Right cardiac atrium (tissue), 5 donors: ENCODE measurements around the gene GHRHR. TPM values are rescaled to one million over a fixed set of nuclear protein-coding genes. Genes with fewer than 3 reads are reported as not detected.
A peak's percentile ranks its signal among the peaks of the same experiment; 100 is the strongest.

ENCODE experiments used
- ATAC-seq, 2 donors: fragments of 200-7000 bp; cut with Tn5 transposase; one replicate each; pipeline versions ENCODE4 v1.8.0 to v1.9.1; 2020; ENCODE audit warnings: moderate library complexity in 2 of 2, mild to moderate bottlenecking in 1 of 2
- DNase-seq, 3 donors: peaks; one replicate each; pipeline ENCODE4 v3.0.0-alpha.2; 2020
- H3K27ac ChIP-seq: one replicate; pipeline ENCODE4 v1.5.1; 2013; ENCODE audit warnings: mild to moderate bottlenecking, low read length, control low read depth, moderate library complexity
- H3K27me3 ChIP-seq: one replicate; pipeline ENCODE4 v1.6.1; 2013; ENCODE audit not compliant: control insufficient read depth, insufficient read depth
- H3K4me1 ChIP-seq: one replicate; pipeline ENCODE4 v1.6.1; 2013; ENCODE audit warnings: low read length; ENCODE audit not compliant: control insufficient read depth, insufficient read depth
- H3K4me3 ChIP-seq: one replicate; pipeline ENCODE4 v1.5.1; 2013; ENCODE audit warnings: low read length, control low read depth
- H3K9me3 ChIP-seq: one replicate; pipeline ENCODE4 v1.6.1; 2013; ENCODE audit warnings: low read length; ENCODE audit not compliant: control insufficient read depth
- WGBS: extraction: QIAGEN DNeasy Blood & Tissue Kit; methylation state at CpG from one replicate; pipeline ENCODE4 v1.1.7; 2013; 5-methylcytosine and 5-hydroxymethylcytosine counted together
- intact Hi-C, 4 donors: fragments of 100-400 bp; cut with DNase I; formaldehyde crosslinking; loops; one replicate each; pipeline versions ENCODE4 v1.11.0 to v1.14.0; 2022 to 2023
- polyA plus RNA-seq: library from polyadenylated mRNA; stranded (reverse); fragments of 200-250 nt; gene quantifications from one replicate; pipeline ENCODE4 v1.2.3, GENCODE V29; 2013
- total RNA-seq, 4 donors: library from RNA; stranded (reverse); fragmentation: NEBNext Ultra II Directional; extraction: Animal tissue kit (Norgen Biotek cat#: 25700); gene quantifications; one replicate each; pipeline ENCODE4 v1.2.1, GENCODE V29; 2021
- donor health status: healthy with polysubstance abuse.
- donor health status: DM: no; HTN: yes; CAD: no.
- donor health status: DM: no; HTN: no; CAD: no.
- donor health status: DM: no; HTN: yes; CAD: no; lungs with severe emphysema.
- donor health status: DM: yes; HTN: yes; CAD: no.

Gene GHRHR
- total and polyA plus RNA-seq, 5 donors: not detected

- WGBS: 75% methylated on average over 19 of the region's 19 CpGs
- Histone ChIP-seq H3K4me3 (no peak overlapping the region), H3K9me3 (no peaks in the 10 kb centered on the region), H3K27ac (peak overlapping the region; percentile 94), H3K27me3 (no peaks in the 10 kb centered on the region), H3K4me1 (peaks cover 33% of the 10 kb centered on the region)
- peak; percentile 14 to 66 (median 65) for DNase-seq
- intact Hi-C loops: loop anchor here in 1 of 4 donors (5.0 kb wide), 1 partner anchor 41 kb away; the partner anchor contains the start of gene GHRHR
- ATAC-seq: peak; percentile 1 to 2
Observed at GRCh38 chr7:30921540-30922401, 42.0 kb upstream of the GHRHR start.

GRCh38 chr7:30922596-30922995 is 41.2 kb upstream of the GHRHR start:
- peaks cover 33% of the 10 kb centered on the region for H3K4me1 ChIP-seq
- no peaks in the 10 kb centered on the region for H3K27me3 ChIP-seq
- H3K27ac ChIP-seq: peak overlapping the region; percentile 25
- intact Hi-C loops: loop anchor here in 1 of 4 donors (5.0 kb wide), 1 partner anchor 40 kb away; the partner anchor contains the start of gene GHRHR
- no peak overlapping the region for H3K4me3 ChIP-seq
- H3K9me3 ChIP-seq: no peaks in the 10 kb centered on the region
- DNase-seq (peak; percentile 14 to 45 (median 27)), ATAC-seq (no peak)
- WGBS: 88% methylated on average over 9 of the region's 9 CpGs

GRCh38 chr7:30923009-30923773 is 40.6 kb upstream of the GHRHR start:
- H3K4me1 ChIP-seq: peaks cover 32% of the 10 kb centered on the region
- ATAC-seq (no peak), DNase-seq (peak; percentile 7 to 54 (median 41))

GRCh38 chr7:30923774-30924413 is 39.9 kb upstream of the GHRHR start:
- Histone ChIP-seq H3K4me1 (peaks cover 26% of the 10 kb centered on the region), H3K27me3 (no peaks in the 10 kb centered on the region), H3K4me3 (no peak overlapping the region), H3K9me3 (no peaks in the 10 kb centered on the region), H3K27ac (no peak overlapping the region)
- DNase-seq (peak in 2 of 3 donors; percentile 5 to 20), ATAC-seq (no peak)
- intact Hi-C loops: loop anchor here in 1 of 4 donors (5.0 kb wide), 1 partner anchor 38 kb away; the partner anchor contains the start of gene GHRHR
- 84% methylated on average over 13 of the region's 13 CpGs for WGBS

More at GRCh38 chr7:30923009-30923773, 40.6 kb upstream of the GHRHR start:
- H3K4me3 ChIP-seq: no peak overlapping the region
- no peaks in the 10 kb centered on the region for H3K9me3 ChIP-seq
- H3K27me3 ChIP-seq: no peaks in the 10 kb centered on the region
- WGBS: 93% methylated on average over 19 of the region's 19 CpGs
- H3K27ac ChIP-seq: no peak overlapping the region
- intact Hi-C loops: loop anchor here in 1 of 4 donors (5.0 kb wide), 1 partner anchor 39 kb away; the partner anchor contains the start of gene GHRHR

- no peak for ATAC-seq
- no peaks in the 10 kb centered on the region for H3K9me3 ChIP-seq
- no peak overlapping the region for H3K27ac ChIP-seq
- intact Hi-C loops: loop anchor here in 1 of 4 donors (5.0 kb wide), 1 partner anchor 38 kb away; the partner anchor contains the start of gene GHRHR
- no peak overlapping the region for H3K4me3 ChIP-seq
- peaks cover 26% of the 10 kb centered on the region for H3K4me1 ChIP-seq
- H3K27me3 ChIP-seq: no peaks in the 10 kb centered on the region
- DNase-seq: peak in 2 of 3 donors; percentile 3 to 20
Observed at GRCh38 chr7:30924624-30925023, 39.1 kb upstream of the GHRHR start.

GRCh38 chr7:30925117-30925516 is 38.6 kb upstream of the GHRHR start:
- Histone ChIP-seq H3K4me3 (no peak overlapping the region), H3K27ac (no peak overlapping the region), H3K4me1 (peaks cover 21% of the 10 kb centered on the region), H3K9me3 (no peaks in the 10 kb centered on the region), H3K27me3 (no peaks in the 10 kb centered on the region)
- intact Hi-C loops: no loop called here
- ATAC-seq (no peak), DNase-seq (peak in 1 of 3 donors; percentile 2)
- WGBS: 50% methylated on average over 2 of the region's 2 CpGs

- H3K4me1 ChIP-seq: peaks cover 18% of the 10 kb centered on the region
- H3K27me3 ChIP-seq: no peaks in the 10 kb centered on the region
- DNase-seq: peak in 1 of 3 donors; percentile 2
- H3K27ac ChIP-seq: no peak overlapping the region
- no peaks in the 10 kb centered on the region for H3K9me3 ChIP-seq
- no peak overlapping the region for H3K4me3 ChIP-seq
- intact Hi-C loops: no loop called here
- peak in 1 of 2 donors; percentile 5 for ATAC-seq
- 49% methylated on average over 5 of the region's 5 CpGs for WGBS
Observed at GRCh38 chr7:30925913-30926312, 37.8 kb upstream of the GHRHR start.

- DNase-seq: peak; percentile 10 to 43 (median 39)
- Histone ChIP-seq H3K27ac (no peak overlapping the region), H3K9me3 (no peaks in the 10 kb centered on the region), H3K4me1 (peaks cover 20% of the 10 kb centered on the region), H3K27me3 (no peaks in the 10 kb centered on the region), H3K4me3 (no peak overlapping the region)
- WGBS: 59% methylated on average over 5 of the region's 5 CpGs
- no peak for ATAC-seq
- intact Hi-C loops: no loop called here
Observed at GRCh38 chr7:30926313-30926712, 37.4 kb upstream of the GHRHR start.

- Histone ChIP-seq H3K4me1 (peaks cover 14% of the 10 kb centered on the region), H3K27me3 (no peaks in the 10 kb centered on the region), H3K4me3 (no peak overlapping the region), H3K27ac (no peak overlapping the region), H3K9me3 (no peaks in the 10 kb centered on the region)
- DNase-seq (peak in 2 of 3 donors; percentile 6 to 7), ATAC-seq (no peak)
- 92% methylated on average over 3 of the region's 3 CpGs for WGBS
- intact Hi-C loops: no loop called here
Observed at GRCh38 chr7:30927040-30927439, 36.7 kb upstream of the GHRHR start.

- no peak overlapping the region for H3K27ac ChIP-seq
- no peaks in the 10 kb centered on the region for H3K9me3 ChIP-seq
- 81% methylated on average over 3 of the region's 3 CpGs for WGBS
- ATAC-seq: no peak
- intact Hi-C loops: no loop called here
- no peaks in the 10 kb centered on the region for H3K27me3 ChIP-seq
- peaks cover 12% of the 10 kb centered on the region for H3K4me1 ChIP-seq
- peak in 1 of 3 donors; percentile 1 for DNase-seq
- no peak overlapping the region for H3K4me3 ChIP-seq
Observed at GRCh38 chr7:30927559-30927958, 36.2 kb upstream of the GHRHR start.
